LNCaP clone FGC (cell line): ENCODE data around the gene SRSF4.
"Not testable (repeated sequence)": the region's sequence is repeated elsewhere in the genome, so short reads cannot be mapped to it uniquely, and the experiment has no call there.

Experiments used
- DNase-seq: peaks from one replicate; pipeline ENCODE4 v3.0.0-alpha.2; 2011; ENCODE audit warnings: low read depth
- H3K4me3 ChIP-seq: 2 replicates; pipeline ENCODE4 v1.5.1; 2011; ENCODE audit warnings: mild to moderate bottlenecking, low read depth, low read length, control low read depth
- TF ChIP-seq, protein P1 (sequence below): IDR thresholded peaks from 2 replicates; pipeline ENCODE4 v1.5.1; 2012; ENCODE audit warnings: mild to moderate bottlenecking; ENCODE audit not compliant: control insufficient read depth, insufficient read depth; ENCODE audit errors: extremely low read depth

Gene SRSF4

DNA sequence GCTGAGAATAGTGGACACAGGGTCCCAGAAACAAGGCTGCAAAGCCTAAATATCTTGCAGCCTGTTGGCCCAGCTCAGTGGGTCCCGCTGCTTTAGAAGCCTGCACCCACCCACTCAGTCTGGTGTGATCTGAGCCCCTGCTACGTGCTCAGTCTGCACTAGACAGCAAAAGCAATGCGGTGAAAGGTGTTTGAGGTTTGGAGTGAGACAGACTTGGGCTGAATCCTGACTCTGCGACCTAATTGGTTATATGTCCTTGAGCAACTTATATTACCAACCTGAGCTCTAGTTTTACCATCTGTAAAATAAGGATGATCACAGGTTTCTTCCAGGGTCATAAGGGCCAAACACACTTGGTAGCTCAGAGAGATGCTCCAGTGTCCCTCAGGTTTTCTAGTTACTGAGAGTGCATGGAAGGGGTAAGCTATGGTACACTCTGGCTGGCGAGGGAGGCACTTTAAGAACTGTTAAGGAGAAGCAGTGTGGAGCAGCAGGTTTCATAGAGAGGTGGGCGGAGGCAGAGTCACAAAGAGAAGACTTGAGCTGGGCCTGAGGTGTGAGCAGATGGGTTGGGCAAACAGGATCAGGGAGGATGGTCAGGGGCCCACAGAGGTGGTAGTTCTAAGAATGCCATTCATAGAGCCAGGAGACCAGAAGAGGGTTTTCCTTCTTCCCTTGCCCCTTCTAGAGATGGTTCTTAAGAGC is 68.1 kb downstream of the SRSF4 start:
- TF ChIP-seq, protein P1, sequence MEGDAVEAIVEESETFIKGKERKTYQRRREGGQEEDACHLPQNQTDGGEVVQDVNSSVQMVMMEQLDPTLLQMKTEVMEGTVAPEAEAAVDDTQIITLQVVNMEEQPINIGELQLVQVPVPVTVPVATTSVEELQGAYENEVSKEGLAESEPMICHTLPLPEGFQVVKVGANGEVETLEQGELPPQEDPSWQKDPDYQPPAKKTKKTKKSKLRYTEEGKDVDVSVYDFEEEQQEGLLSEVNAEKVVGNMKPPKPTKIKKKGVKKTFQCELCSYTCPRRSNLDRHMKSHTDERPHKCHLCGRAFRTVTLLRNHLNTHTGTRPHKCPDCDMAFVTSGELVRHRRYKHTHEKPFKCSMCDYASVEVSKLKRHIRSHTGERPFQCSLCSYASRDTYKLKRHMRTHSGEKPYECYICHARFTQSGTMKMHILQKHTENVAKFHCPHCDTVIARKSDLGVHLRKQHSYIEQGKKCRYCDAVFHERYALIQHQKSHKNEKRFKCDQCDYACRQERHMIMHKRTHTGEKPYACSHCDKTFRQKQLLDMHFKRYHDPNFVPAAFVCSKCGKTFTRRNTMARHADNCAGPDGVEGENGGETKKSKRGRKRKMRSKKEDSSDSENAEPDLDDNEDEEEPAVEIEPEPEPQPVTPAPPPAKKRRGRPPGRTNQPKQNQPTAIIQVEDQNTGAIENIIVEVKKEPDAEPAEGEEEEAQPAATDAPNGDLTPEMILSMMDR, result no peak
- no peak for DNase-seq
- no peak overlapping the region for H3K4me3 ChIP-seq

DNA sequence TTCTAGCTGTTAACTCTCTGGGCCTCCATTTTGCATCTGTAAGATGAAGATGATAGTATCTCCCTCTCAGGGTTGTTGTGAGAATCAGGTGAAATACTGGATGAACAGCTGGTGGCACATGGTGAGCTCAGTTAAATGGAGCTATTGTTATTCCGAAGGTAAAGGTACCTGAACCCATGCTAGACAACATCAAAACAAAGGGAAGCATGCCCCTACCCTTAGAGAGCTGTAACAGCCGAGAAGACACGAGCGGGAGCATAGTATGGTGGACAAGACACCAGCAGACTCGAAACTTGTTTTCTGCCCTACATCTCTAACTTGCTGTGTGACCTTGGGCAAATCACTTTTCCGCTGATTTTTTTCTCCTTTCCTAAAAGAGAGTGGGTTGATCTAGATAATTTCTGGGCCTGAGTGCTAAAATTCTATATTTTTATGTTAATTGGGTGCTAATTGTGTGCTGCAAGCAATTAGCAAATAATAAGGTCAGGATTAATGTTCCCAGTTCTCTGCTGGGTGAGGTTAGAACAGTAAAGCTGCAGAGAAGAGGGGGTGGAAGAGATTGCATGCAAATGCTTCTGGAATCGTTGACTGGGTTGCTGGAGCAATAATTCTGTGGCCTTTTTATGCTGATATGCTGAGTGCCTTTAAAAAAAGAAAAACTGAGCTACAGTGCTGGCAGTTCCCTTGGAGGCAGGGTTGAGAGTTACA is 68.8 kb downstream of the SRSF4 start:
- DNase-seq, result no peak
- TF ChIP-seq, protein P1, result no peak

DNA sequence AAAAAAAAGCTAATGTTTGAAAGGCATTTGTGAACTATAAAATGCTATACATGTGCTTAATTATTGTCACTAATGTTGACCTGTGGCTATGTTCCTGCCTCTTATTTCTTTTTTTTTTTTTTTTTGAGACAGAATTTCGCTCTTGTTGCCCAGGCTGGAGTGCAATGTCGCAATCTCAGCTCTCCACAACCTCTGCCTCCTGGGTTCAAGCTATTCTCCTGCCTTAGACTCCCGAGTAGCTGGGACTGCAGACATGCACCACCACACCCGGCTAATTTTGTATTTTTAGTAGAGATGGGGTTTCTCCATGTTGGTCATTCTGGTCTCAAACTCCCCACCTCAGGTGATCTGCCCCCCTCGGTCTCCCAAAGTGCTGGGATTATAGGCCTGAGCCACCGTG is 73.7 kb downstream of the SRSF4 start:
- not testable (repeated sequence) for H3K4me3 ChIP-seq, DNase-seq

More for the DNA sequence above, 68.8 kb downstream of the SRSF4 start:
- no peak overlapping the region for H3K4me3 ChIP-seq

DNA sequence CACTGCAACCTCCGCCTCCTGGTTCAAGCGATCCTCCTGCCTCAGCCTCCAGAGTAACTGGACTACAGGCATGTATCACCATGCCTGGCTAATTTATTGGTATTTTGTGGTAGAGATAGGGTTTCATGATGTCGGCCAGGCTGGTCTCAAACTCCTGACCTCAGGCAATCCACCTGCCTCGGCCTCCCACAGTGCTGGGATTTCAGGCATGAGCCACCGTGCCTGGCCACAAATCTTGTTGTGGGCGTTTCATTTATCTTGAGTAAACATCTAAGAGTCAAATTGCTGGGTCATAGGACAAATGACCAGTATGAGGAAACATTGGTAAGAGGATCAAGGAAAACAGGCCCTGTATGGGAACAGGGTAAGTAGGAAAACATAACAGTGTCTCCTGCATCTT is 75.9 kb downstream of the SRSF4 start:
- no peak overlapping the region for H3K4me3 ChIP-seq
- TF ChIP-seq, protein P1, result no peak

DNA sequence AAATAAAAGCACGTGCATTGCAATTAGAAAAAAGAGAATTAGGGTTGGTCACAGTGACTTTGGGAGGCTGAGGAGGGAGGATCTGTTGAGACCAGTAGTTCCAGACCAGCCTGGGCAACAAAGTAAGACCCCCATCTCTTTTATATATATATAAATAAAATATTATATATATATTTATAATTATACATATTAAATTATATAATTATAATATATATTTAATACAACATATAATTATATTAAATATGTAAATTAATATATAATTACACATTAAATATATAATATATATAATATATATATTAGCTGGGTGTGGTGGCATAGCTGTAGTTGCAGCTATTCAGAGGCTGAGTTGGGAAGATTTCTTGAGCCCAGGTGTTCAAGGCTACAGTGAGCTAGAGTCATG is 81.2 kb downstream of the SRSF4 start:
- TF ChIP-seq, protein P1, result no peak
- no peak overlapping the region for H3K4me3 ChIP-seq
- no peak for DNase-seq

More for the DNA sequence above, 75.9 kb downstream of the SRSF4 start:
- DNase-seq, result peak; percentile 62

DNA sequence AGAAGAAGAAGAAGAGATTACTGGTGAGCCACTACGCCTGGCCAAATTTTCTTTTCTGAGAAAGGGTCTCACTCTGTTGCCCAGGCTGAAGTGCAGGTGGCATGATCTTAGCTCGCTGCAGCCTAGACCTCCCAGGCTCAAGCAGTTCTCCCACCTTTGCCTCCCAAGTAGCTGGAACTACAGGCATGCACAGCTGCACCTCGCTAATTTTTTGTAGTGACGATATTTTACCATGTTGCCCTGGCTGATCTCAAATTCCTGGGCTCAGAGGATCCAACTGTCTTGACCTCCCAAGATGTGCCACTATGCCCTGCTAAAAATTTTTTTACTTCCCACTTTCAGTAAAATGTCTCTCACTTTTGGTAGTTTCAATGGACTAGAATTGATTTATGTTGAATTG is 82.4 kb downstream of the SRSF4 start:
- DNase-seq, result no peak
- TF ChIP-seq, protein P1, result no peak
- no peak overlapping the region for H3K4me3 ChIP-seq
